DMS114 treated with DMSO at 0.1 percent for 48 hours (cell line): ENCODE measurements around the gene PSMC3IP.
"Not testable (repeated sequence)": the region's sequence is repeated elsewhere in the genome, so short reads cannot be mapped to it uniquely, and the experiment has no call there.

Source experiments
- DNase-seq: peaks from one replicate; lab custom pipeline; 2025; ENCODE audit not compliant: unreplicated experiment; lab: John Stamatoyannopoulos, UW

Gene PSMC3IP

DNA sequence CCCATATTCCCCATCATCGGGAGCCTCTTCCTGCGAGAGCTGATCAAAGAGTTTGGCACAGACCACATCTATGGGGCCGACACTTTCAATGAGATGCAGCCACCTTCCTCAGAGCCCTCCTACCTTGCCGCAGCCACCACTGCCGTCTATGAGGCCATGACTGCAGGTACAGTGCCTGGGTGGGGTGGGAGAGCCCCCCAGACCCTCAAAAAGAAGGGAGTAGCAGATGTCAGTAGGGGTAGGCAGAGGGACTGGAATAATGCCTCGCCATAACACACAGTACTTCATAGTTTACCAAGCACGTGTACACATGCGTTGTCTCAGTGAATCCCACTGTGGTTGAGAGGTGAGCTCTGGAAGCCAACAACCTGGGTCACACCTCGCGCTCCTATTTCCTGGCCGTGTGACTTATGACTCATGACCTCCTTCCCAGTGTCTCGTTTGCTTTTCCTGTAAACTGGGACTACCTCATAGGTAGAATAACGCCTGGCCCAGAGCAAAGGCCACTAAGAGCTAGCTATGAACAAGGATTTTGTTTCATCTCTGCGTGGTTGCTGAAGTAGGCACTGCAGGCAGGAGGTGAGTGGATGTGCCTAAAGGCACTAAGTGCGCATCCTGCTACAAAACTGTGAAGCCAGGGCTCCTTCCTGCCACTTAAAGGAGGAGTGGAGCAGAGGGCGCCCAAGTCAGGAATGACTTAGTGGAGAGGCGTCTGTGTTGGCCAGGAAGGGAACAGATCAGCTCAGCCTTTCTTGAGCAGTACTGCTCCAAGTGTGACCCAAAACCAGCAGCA, 36.3 kb downstream of the PSMC3IP start:
- DNase-seq, result no peak

DNA sequence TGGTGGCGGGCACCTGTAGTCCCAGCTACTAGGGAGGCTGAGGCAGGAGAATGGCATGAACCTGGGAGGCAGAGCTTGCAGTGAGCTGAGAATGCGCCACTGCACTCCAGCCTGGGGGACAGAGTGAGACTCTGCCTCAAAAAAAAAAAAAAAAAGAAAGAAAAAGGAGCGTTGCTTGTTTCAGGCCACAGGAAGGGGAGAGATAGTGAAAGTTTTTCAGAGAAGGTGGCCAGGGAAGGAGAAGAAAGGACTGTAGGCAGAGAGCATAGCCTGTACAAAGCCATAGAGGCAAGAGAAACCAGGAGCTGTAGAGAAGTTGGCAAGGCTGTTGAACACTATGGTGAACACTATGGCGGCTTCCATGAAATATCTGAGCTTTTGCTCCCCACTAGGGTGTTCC, 37.0 kb downstream of the PSMC3IP start:
- DNase-seq, result not testable (repeated sequence)

DNA sequence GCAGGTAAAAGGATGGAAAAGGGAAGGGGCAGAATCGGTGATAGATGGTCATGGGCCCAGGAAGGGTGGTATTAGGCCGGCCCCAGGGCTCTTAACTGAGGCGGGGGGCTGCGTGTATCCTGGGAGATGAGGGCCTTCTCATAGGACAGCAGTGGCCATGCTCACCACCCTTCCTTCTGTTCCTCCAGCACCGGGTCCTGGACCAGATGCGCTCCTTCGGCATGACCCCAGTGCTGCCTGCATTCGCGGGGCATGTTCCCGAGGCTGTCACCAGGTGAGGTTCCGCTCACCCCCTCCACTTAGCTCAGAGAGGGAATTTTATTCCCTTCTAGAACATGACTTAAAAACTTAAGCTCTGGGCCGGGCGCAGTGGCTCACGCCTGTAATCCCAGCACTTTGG, 39.0 kb downstream of the PSMC3IP start:
- no peak for DNase-seq

GRCh38 chr17:42537826-42538451, 39.6 kb downstream of the PSMC3IP start:
- DNase-seq, result no peak

DNA sequence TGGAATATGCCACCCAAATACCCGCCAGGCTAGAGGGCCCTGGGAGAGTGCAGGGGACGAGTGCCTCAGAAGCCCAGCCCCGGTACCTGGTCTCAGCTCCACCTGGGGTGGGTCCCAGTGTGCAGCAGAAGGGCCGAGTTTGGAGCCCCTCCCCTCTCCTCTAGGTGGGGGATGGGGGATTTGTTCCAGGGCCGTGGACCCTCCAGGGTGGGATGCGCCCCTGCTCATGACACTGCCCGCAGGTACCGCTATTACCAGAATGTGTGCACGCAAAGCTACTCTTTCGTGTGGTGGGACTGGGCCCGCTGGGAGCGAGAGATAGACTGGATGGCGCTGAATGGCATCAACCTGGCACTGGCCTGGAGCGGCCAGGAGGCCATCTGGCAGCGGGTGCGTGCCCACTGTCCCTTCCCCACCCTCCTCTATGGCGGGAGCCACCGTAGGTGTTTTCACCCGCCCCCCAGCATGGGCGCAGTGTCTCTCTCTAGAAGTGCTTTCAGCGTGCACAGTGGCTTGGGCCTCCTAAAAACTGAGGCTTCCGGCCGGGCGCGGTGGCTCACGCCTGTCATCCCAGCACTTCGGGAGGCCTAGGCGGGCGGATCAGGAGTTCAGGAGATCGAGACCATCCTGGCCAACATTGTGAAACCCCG, 40.2 kb downstream of the PSMC3IP start:
- DNase-seq, result no peak

DNA sequence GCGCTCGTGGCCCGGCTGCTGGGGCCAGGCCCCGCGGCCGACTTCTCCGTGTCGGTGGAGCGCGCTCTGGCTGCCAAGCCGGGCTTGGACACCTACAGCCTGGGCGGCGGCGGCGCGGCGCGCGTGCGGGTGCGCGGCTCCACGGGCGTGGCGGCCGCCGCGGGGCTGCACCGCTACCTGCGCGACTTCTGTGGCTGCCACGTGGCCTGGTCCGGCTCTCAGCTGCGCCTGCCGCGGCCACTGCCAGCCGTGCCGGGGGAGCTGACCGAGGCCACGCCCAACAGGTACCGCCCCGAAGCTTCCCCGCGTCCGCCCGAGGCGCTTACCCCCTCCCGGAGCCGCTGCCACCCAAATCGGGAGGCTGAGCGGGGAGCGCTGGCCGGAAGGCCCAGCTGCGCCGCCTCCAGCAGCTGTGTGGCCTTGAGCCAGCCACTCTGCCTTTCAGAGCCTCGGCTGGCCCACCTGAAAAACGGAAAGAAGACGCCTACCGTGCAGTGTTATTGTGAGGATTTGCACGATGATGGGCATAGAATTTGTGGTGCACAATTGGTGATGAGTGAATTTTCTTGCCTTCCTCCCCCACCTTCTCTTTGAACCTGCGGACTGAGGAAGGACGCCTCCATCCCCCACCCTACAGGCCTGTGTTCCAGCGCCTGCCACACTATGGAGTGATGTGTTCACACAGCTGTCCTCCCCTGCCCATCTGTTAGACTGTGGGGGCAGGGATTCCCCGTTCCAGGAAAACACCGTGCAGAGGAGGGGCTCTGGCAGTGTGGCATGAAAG, 41.0 kb downstream of the PSMC3IP start:
- DNase-seq, result no peak

DNA sequence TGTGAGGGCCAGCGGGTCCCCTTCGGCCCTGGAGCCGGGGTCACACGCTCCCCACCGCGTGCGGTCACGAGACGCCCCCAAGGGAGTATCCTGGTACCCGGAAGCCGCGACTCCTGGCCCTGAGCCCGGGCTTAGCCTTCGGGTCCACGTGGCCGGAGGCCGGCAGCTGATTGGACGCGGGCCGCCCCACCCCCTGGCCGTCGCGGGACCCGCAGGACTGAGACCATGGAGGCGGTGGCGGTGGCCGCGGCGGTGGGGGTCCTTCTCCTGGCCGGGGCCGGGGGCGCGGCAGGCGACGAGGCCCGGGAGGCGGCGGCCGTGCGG, 41.5 kb downstream of the PSMC3IP start, which contains the start of gene NAGLU:
Gene NAGLU (plus strand): TSS at position 194 of the 324 bp plus-strand sequence. CDS start 32 bp downstream, at position 226.
- peak; percentile 70 for DNase-seq

DNA sequence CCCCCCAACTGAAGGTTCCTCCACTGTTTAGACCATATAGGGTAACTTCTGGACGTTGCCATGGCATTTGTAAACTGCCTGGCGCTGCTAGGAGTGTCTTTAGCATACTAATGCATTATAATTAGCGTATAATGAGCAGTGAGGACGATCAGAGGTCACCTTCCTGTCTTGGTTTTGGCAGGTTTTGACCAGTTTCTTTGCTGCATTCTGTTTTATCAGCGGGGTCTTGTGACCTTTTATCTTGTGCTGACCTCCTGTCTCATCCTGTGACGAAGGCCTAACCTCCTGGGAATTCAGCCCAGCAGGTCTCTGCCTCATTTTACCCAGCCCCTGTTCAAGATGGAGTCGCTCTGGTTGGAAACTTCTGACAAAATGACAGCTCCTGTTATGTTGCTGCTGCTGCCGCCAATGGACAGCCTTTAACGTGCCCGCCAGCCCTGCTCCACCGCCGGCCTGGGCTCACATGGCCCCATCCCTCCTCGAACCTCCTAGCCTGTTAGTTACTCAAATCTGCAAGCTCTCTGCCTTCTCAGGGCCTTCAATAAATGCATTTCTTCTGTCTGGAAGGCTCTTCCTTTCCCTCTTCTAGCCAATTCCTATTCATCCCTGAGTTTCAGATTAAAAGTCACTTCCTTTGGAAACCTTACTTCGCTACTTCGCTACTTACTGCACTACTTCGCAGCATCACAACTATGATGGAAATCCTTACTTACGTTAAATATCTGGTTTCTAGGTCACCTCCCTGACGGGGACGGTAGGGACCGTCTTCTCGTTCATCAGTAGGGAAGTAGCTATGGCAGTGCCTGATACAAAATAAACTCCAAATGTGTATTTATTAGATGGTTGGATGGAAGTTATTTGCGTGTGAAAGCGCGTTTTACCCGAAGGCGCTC, 42.1 kb downstream of the PSMC3IP start:
- peak; percentile 70 for DNase-seq

- DNase-seq, result peak; percentile 56
Measured at GRCh38 chr17:42531455-42532354, 45.8 kb downstream of the PSMC3IP start.

- DNase-seq, result no peak
Measured at GRCh38 chr17:42530952-42531454, 46.5 kb downstream of the PSMC3IP start.

GRCh38 chr17:42529061-42529460, 48.5 kb downstream of the PSMC3IP start:
- DNase-seq, result no peak

GRCh38 chr17:42527932-42528331, 49.6 kb downstream of the PSMC3IP start:
- no peak for DNase-seq

DNA sequence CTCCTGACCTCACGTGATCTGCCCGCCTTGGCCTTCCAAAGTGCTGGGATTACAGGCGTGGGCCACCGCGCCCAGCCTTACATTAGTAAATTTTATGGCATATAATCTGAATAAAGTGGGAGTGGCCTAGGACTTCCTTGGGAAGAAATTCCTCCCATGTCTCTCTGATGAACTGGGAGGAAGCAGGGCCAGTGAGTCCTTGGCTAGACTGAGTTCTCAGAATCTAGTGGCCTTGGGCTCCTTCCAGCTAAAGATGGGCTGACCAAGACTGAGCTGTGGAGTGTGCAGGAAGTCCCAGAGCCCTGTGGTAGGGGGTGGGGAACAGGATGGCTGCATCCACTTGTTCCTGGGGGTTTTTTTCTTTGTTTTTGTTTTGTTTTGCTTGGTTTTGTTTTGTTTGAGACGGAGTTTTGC, 51.5 kb downstream of the PSMC3IP start:
- DNase-seq, result no peak

DNA sequence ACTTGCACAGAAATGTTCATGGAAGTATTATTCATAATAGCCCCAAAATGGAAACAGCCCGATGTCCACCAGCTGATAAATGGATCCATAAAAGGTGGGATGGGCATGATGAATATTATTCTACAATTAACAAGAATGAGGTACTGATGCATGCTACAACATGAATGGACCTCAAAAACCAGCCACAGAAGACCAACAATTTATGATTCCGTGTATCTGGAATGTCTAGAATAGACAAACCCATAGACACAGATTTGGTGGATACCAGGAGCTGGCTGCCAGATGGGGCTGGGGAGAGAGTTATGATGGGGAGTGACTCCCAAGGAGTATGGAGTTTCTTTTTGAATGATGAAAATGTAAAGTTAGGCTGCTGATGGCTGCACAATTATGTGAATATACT, 52.3 kb downstream of the PSMC3IP start:
- DNase-seq, result no peak

DNA sequence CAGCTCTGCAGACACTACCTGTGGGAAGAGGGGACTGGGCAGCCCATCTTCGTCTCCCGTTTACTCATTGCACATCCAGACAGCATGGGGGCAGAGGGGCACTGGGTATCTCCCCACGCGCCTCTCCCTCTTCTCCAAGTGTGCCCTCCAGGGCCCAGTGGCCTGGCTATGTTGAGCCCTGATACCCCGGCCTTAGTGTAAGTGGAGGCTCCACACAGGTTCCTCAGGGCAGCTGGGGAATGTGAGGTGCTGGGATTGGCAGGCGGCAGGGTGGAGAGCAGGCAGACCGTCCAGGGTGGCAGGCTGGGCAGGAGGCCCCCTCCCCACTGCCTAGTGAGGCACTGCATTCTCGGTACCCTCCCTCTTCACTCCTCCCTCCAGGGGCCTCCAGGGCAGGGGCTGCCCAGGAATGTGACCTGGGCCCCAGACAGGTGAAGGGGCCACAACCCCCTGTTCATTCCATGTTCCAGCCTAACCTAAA, 54.7 kb downstream of the PSMC3IP start:
- DNase-seq, result no peak
